Measurements from ENCODE around the gene C19orf53.
"Not testable (repeated sequence)": the region's sequence is repeated elsewhere in the genome, so short reads cannot be mapped to it uniquely, and the experiment has no call there.

The C19orf53 gene

DNA sequence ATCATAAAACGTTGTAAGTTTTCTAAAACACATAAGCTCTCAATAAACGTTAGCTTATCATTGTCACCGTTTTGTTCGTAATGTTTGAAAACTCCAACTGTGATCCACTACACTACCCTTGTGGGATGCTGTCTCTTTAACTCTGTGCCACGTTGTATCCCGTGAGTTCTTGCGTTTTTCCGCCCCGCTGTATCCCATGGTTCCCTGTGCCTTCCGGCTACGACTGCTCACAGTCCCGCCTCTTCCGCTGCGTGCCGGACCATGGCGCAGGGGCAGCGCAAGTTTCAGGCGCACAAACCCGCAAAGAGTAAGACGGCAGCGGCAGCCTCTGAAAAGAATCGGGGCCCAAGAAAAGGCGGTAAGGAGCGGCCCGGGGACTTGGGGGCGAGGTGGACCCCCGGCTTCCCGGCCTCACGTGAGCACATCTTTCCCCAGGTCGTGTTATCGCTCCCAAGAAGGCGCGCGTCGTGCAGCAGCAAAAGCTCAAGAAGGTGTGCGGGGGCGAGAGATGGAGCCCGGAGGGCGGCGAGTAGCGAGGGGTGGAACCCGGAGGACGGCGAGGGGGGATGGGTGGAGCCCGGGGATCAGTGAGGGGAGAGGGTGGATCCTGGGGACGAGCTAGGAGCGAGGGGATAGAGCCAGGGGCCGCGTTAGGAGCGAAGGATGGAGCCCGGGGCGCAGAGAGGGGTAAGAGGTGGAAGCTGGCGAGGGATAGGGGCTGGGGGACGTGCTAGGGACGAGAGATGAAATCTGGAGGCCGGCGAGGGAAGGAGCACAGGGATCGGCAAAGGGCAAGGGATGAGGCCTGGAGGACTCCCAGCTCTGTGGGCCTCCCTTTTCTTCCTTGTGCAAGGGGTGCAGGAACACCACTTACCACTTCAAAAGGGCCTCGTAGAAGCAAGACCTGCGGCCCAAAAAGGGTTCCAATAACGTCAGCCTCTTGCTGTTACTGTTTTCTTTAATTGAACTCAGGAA, at the start of gene C19orf53:
C19orf53 (plus strand) TSS at position 240 of the 975 bp plus-strand sequence; CDS start at position 262, 22 bp downstream.
- peak; percentile 27 to 34 for DNase-seq

DNA sequence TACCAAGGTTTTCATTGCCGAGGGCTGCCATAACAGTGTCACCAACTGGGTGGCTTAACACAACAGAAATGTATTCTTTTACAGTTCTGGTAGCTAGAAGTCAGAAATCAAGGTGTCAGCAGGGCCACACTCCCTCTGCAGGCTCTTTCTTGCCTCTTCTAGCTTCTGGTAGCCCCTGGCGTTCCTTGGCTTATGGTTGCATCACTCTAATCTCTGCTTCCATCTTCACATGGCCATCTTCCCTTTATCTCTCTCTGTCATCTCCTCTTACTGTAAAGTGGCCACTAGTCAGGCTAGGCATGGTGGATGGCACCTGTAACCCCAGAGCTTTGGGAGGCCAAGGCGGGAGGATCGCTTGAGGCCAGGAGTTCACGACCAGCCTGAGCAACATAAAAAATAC, 47.9 kb upstream of the C19orf53 start:
- DNase-seq, result no peak

DNA sequence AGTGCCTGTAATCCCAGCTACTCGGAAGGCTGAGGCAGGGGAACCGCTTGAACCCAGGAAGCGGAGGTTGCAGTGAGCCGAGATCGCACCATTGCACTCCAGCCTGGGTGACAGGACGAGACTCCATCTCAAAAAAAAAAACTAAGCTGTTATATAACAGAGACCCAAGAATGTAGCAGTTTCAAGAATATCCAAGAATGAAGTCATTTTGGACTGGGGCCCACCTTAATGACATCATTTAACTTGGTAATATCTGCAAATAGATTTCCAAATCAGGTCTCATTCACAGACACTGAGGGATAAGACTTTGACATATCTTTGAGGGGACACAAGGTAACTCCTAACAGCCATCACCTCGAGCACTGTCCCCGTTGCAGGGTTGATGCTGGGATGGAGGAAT, 46.5 kb upstream of the C19orf53 start:
- DNase-seq, result no peak

DNA sequence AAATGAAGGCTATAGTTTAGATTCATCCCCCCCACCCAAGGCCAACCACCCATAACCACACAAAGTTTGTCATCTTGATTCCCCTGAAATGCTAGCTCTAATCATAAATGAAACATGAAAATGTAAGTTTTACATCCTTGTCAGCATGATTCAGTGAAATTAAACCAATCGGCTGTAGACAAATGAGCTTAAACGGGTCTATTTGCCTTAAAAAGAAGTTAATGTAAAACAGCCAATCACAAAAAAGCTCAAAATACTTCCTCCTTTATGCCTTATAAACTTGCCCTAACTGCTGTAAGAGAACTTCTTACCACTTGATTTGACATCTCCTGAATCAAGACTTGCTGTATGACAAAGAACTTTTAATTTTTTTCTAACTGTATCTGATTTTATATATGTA, 44.4 kb upstream of the C19orf53 start:
- no peak for DNase-seq

DNA sequence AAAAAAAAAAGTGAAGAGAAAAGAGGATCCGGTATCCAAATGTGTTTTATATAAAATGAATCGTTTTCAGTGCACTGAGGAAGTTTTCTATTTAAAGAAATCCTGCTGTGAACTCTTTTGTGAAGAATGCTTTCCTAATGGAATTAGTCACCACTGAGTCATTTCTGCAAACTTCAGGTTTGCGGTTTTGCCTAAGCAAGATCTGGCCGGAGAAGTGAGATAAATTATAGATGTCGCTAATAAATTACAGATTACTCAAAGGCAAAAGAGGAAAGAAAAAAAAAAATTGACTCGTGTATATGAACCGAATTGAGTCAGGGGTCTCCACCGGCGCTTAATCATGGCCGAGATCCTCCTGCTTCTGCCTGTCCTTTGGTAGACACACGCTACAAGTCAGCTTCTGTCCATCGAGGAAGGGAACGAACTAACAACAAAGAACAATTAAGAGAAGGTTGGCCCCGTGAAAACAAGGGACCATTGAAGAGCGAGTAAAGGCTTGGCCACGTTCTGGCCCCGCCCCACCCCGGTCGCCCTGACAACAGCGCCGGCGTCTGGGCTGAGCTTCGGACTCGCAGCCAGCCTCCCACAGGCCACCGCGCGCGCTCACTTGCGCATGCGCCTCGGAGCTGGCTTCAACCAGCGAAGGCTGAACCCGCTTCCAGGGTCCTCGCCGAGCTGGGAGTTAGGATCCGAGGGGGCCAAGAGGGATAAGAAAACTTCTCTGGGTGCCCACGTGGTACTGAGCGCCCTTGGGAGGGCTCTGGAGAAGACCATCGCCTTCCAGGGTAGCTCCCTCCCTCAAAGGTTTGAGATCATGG, 42.9 kb upstream of the C19orf53 start:
- DNase-seq, result peak; percentile 61 to 90

DNA sequence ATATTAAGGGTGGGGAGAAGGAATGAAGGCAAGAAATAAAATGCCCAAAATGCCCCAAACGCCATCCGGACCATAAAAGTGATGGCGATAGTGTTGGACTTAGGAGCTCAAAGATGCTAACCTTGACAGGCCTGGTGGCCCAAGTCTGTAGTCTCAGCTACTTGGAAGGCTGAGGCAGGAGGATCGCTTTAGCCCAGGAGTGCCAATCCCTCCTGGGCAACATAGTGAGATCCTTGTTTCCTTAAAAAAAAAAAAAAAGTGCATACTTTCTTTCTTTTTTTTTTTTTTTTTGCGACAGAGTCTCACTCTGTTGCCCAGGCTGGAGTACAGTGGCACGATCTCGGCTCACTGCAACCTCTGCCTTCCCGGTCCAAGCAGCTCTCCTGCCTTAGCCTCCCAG, 41.9 kb upstream of the C19orf53 start:
- no peak for DNase-seq

DNA sequence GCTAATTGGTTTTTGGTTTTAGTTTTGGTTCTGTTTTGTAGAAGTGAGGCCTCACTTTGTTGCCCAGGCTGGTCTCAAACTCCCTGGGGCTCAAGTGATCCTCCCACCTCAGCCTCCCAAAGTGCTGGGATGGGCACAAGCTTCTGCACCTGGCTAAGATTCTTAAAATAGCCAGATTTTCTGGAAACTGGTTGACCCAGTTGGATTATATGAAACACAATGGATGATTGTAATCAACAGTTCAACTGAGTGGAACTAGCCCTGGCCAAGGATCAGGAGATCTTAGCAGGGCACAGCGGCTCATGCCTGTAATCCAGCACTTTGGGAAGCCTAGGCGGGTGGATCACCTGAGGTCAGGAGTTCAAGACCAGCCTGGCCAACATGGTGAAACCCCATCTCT, 39.5 kb upstream of the C19orf53 start:
- no peak for DNase-seq

DNA sequence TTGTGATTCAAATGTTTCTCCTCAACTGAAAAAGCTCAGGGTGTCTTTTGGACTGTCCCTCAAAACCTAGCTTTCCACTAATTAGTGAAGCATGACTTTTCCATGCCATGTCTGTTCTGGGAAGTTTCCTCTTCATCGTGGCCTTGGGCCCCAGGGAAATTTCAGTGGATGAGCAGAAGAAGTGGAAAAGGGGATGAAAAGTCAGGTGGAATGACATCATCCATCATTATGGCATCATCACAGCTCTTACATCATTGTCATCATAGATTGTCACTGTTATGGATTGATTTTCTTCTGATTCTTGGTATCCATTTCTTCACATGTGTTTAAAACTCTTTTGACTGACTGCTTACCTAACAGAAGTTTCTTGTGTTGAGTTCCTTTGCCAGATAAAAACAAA, 36.2 kb upstream of the C19orf53 start:
- DNase-seq, result no peak

DNA sequence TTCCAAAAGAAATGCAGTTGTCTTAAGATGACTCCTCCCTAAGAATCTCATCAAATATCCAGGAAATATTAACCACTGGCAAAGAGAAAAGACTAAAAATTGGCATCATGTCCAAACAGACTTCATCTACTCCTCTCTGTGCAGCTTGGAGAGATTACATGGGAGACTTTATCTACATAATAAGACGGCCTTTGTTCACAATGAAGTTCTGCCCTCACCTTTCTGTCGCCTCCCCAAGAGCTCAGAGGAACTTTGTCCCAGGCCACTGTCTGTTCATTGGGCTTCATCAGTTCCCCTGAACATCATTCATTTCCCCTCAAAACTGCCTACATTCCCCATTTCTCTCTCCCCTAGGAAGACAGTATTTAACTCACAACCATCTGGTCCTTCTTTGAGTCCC, 32.4 kb upstream of the C19orf53 start:
- no peak for DNase-seq

DNA sequence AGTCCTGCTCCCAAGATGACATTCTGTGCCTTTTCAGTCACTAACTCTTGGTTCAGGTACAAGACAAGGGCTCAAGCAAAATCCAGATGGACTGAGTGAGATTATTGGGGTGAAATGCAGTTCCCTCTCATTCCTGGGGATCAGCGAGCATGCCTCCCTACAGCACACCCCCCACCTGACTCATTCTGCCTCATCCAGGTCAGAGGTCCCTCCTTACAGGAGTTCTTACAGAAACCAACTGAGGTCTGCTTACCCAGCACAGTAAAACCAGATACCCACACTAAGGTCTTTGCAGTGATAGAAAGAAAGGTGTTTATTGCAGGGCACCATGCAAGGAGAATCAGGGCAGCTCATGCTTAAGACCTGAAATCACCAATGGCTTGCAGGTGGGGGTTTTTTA, 31.5 kb upstream of the C19orf53 start:
- DNase-seq, result no peak

DNA sequence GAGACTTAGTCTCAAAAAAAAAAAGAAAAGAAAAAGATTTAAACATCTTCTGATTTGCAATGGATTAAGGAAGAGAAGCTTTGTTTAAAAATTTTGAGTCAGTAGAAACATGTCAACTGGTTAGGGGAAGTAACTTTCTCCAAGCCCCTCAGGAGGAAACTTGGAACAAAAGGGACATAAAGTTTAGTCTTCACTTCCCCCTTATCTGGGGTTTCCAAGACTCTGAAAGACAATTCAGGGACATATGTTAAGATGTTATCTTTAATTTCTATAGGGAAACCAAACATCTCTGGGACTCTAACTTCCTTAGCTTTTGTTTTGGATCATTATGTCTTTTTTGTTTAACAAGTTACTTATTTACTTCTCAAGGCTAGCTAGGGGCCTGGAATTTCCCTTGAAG, 30.1 kb upstream of the C19orf53 start:
- DNase-seq, result no peak

DNA sequence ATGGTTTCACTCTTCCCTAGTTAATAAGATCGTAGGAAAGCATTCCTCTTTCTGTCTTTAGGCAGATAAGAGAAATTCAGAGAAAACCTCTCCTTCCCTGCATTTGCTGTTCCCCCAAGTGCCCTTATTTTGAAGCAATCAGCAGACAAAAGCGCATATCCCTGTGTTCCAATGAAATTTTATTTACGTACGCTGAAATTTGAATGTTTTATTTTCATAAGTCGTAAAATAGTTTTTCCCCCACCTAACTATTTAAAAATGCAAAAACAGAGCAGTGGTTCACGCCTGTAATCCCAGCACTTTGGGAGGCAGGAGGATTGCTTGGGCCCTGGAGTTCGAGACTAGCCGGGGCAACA, 27.2 kb upstream of the C19orf53 start:
- no peak for DNase-seq

DNA sequence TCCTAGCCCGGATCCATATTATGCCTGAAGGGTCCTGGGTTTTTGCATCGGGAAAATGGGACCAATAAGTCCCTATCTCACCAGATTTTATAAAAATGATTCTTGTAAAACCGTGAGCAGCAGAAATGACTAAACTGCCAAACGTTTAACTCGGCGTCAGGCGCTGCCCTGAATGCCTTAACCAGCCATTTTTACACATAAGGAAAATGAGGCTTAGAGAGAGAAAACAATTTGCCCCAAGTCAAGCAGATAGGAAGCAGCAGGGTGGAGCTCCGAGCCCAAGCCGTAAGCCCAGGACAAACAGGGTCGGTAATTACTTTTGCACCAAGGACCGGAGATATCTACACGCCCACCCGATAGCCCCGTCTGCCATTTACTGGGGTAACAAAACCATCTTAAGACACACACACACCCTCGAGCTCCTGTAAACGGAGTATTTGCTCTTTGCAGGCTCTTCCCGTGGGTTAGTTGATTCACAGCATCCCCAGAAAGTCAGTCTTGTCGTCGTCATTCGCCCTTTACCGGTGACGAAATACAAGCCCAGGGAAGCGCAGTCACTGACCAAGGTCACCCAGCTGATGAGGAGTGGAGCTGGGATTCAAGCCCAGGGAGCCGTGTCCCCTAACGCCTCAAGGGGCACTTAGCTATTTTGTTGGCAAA, 26.0 kb upstream of the C19orf53 start:
- DNase-seq, result no peak

DNA sequence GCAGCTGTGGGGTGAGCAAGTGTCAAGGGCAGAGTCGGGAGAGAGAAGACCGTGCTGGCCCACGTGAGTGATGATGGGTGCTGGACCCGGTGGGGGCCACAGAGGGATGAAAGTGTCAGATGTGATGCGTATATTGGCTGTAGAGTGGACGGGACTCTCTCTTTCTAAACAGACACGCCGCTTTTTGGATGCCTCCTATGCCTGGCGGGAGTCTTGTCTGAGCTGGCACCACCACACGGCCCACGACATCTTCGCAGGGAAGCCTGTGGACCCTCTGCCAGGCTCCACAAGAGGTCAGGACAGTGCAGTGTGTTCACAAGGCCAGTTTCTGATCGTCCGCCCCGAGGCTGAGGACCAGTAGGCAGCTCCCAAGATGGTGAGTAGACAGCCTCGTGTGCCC, 22.8 kb upstream of the C19orf53 start:
- no peak for DNase-seq

DNA sequence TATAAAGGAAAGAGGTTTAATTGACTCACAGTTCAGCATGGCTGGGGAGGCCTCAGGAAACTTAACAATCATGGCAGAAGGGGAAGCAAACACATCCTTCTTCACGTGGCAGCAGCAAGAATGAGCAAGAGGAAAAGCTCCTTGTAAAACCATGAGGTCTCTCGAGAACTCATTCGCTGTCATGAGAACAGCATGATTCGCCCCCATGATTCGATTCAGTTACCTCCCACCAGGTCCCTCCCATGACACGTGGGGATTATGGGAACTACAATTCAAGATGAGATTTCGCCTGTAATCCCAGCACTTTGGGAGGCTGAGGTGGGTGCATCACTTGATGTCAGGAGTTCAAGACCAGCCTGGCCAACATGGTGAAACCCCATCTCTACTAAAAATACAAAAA, 20.6 kb upstream of the C19orf53 start:
- DNase-seq, result not testable (repeated sequence)

DNA sequence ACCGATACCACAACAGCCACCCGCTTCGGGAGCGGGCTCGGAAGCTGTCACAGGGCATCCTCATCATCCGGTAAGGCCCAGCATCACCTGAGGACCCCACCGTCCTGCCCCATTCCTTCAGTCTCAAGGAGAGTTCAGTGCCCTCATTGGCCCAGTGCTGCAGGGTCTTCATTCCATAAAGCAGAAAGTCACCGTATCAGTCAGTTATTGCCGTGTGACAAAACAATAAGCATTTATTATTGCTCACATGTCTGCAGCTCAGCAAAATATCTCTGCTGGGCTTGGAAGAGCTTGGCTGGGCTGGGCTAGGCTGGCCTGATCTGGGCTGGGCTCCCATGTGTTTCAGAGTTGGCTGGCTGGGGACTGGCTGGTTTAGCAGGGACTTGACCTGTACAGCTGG, 18.0 kb upstream of the C19orf53 start:
- DNase-seq, result no peak

DNA sequence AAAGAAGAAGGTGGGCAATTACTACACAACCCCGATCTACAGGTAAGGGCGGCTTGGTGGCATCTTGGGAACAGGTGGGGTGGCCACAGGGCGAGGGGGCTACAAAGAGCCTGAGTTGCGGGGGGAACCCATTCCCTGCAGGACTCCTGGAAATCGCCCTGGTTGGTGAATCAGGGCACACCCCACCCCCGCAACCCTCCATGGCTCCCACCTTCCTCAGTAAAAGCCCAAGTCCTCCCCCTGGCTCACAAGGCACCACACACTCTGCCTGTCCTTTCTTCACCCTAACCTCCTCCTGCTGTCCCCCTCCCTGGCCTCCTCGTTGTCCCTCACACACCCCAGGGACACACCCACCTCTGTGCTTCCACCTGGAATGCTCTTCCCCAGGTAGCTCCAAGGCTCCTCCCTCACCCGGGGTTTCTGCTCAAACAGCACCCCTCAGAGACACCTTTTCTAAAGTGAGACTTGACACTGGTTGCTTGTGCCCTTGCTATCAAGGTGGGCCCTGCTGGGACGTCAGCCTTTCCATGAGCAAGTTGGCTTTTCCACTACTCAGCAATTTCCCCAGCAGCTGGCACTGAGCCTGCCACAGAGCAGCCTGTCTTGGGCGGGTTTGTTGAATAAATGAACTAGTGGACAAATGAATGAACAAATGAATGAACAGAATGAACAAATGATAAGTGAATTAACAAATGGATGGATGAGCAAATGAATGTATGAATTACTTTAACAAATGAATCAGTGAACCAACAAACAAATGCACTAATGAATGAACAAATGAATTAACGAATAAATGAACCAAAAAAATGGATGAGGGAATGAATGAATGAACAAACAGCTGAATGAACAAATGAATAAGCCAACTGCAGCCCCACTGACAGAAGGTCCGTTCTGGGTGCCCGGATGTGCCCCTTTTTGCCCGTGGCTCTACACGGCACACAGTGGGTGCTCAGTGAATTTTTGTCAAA, 16.2 kb upstream of the C19orf53 start:
- DNase-seq, result no peak

DNA sequence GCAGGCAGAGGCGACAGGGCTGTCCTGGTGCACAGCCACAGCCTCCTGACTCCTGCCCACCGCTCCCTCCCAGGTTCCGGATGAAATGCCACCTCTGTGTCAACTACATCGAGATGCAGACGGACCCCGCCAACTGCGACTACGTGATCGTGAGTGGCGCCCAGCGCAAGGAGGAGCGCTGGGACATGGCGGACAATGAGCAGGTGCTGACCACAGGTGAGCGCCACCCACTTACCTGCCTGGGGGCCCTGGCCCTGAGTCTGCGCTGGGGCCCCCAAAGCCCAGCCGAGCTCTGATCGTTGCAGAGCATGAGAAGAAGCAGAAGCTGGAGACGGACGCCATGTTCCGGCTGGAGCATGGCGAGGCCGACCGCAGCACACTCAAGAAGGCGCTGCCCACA, 15.5 kb upstream of the C19orf53 start:
- DNase-seq, result no peak

DNA sequence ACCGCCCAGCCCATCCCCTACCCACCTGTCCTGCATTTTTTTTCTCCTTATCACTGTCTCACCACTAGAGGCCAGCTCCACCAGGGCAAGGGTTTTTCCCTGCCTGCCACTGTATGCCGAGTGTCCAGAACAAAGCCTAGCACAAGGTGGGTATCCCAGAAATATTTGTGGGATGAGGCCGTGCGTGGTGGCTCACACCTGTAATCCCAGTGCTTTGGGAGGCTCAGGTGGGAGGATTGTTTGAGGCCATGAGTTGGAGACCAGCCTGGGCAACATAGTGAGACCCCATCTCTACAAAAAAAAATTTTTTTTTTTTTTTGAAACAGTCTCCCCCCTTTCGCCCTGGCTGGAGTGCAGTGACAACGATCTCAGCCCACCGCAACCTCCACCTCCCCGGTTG, 12.8 kb upstream of the C19orf53 start:
- no peak for DNase-seq

DNA sequence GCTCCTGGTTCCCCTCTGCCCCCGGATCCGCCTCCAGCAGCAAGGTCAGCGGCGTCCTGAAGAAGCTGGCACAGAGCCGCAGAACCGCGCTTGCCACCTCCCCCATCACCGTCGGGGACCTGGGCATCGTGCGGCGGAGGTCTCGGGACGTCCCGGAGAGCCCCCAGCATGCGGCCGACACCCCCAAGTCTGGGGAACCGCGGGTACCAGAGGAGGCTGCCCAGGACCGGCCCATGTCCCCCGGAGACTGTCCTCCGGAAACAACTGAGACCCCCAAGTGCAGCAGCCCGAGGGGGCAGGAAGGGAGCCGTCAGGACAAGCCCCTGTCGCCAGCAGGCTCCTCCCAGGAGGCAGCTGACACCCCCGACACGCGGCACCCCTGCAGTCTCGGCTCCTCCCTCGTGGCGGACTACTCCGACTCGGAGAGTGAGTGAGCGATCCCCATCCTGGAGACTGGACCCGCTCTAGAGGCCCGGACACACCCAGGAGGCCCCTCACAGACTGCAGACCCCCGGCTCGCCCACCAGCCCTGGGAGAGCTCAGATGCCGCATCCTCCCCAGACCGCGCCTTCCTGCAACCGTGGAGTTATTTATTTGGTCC, 11.5 kb upstream of the C19orf53 start:
- DNase-seq, result no peak

DNA sequence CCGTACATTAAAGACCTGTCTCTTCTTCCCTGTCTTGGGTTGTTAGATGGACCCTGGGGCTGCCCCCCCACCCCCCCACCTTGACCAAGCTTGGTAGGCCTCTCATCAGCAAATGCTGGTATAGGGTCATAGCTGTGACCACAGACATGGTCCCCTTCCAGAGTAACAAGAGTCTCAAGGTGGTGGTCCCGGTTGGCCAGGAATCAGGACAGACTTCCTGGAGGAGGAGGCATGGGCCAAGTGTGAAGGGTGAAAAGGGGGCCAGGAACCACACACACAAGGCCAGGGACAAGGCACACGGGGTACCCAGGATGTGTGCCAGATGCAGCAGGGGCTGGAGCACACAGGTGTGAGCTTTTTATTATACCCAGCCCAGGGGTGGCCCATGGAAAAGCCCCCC, 11.0 kb upstream of the C19orf53 start:
- no peak for DNase-seq
